Right lobe of liver (tissue), 6 donors: Measurements from ENCODE around the gene TMEM272. TPM values are rescaled to one million over a fixed set of nuclear protein-coding genes. Genes with fewer than 3 reads are reported as not detected.

Experiments used
- ATAC-seq, 4 donors: fragments of 200-7000 bp; cut with Tn5 transposase; one replicate each; pipeline ENCODE4 v1.9.1; 2020; ENCODE audit warnings: mild to moderate bottlenecking in 4 of 4, moderate library complexity in 4 of 4
- DNase-seq, 3 donors: peaks; one replicate each; pipeline ENCODE4 v3.0.0-alpha.2; 2020
- H3K27ac ChIP-seq, 3 donors: fragments of 200-600 bp; one replicate each; pipeline ENCODE4 v1.8.0; 2022
- H3K27me3 ChIP-seq, 2 donors: fragments of 200-600 bp; one replicate each; pipeline ENCODE4 v1.8.0; 2022
- H3K36me3 ChIP-seq, 4 donors: fragments of 200-600 bp; sonication (generic) in 1 of 4; one replicate each; pipeline versions ENCODE4 v1.5.1 to v1.8.0; 2017 to 2022; ENCODE audit warnings: control low read depth in 1 of 4
- H3K4me1 ChIP-seq, 4 donors: fragments of 200-600 bp; sonication (generic) in 1 of 4; one replicate each; pipeline versions ENCODE4 v1.5.1 to v1.8.0; 2017 to 2022; ENCODE audit warnings: control low read depth in 1 of 4
- H3K4me3 ChIP-seq, 3 donors: fragments of 200-600 bp; one replicate each; pipeline ENCODE4 v1.8.0; 2022
- H3K9me3 ChIP-seq, 4 donors: fragments of 200-600 bp; sonication (generic) in 1 of 4; one replicate each; pipeline versions ENCODE4 v1.5.1 to v1.8.0; 2017 to 2022; ENCODE audit warnings: control low read depth in 1 of 4
- POLR2A ChIP-seq: fragments of 450-650 bp; IDR thresholded peaks from one replicate; pipeline ENCODE4 v1.6.1; 2017; ENCODE audit warnings: antibody characterized with exemption, mild to moderate bottlenecking
- WGBS: methylation state at CpG from one replicate; pipeline ENCODE4 v1.1.6; 2018; ENCODE audit warnings: low coverage, low lambda C conversion rate; ENCODE audit not compliant: insufficient coverage; ENCODE audit errors: missing lambda C conversion rate; 5-methylcytosine and 5-hydroxymethylcytosine counted together
- intact Hi-C, 2 donors: fragments of 100-400 bp; cut with DNase I; formaldehyde crosslinking; loops; one replicate each; pipeline versions ENCODE4 v1.11.2 to v1.14.1; 2022
- total RNA-seq, 6 experiments: library from RNA; depleted of rRNA in 2 of 6; stranded (reverse); fragments of >200 nt in 2 of 6; fragmentation: NEBNext Ultra II Directional in 3 of 6; extraction: Animal tissue kit (Norgen Biotek cat#: 25700) in 3 of 6; gene quantifications; one replicate each; pipeline versions ENCODE4 v1.1.0 to v1.2.4, GENCODE V29; 2016 to 2023
- TF ChIP-seq, protein P1 (sequence below), 4 donors: fragments of 200-600 bp in 3 of 4; fragments of 450-650 bp in 1 of 4; IDR thresholded peaks; one replicate each; pipeline versions ENCODE4 v1.5.1 to v1.8.0; 2016 to 2022; ENCODE audit warnings: antibody characterized with exemption in 4 of 4, mild to moderate bottlenecking in 2 of 4
- donor health status: DM: no; HTN: yes; CAD: no.
- donor health status: DM: no; HTN: no; CAD: no.
- donor health status: DM: no; HTN: no; CAD: no.
- donor health status: DM: no; HTN: yes; CAD: no.
- donor health status: DM: no; HTN: yes; CAD: no.

Gene TMEM272
- total RNA-seq, 6 experiments from 2014 or later = 0.06 to 0.53 (median 0.33) TPM; not detected in 1

DNA sequence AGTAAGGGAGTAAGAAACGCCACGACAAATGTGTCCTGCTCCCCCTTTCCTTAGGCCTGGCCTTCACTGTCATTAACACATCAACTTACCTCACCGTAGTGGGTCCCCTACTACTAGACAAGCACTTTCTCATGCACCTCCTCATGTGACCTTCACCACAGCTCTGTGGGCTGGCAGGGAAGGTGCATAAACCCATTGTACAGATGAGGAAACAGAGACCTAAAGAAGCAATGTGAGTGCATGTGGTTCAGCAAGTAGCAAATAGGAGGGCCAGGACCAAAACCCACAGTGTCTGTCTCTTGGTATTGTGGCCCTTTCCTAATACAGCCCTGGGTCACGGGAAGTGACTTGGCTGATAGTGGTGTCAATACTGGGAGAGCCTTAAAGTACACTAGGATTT is 22.1 kb upstream of the TMEM272 start:
- H3K4me1 ChIP-seq = no peaks in the 10 kb centered on the region
- no peak for TF ChIP-seq POLR2A
- TF ChIP-seq, protein P1, sequence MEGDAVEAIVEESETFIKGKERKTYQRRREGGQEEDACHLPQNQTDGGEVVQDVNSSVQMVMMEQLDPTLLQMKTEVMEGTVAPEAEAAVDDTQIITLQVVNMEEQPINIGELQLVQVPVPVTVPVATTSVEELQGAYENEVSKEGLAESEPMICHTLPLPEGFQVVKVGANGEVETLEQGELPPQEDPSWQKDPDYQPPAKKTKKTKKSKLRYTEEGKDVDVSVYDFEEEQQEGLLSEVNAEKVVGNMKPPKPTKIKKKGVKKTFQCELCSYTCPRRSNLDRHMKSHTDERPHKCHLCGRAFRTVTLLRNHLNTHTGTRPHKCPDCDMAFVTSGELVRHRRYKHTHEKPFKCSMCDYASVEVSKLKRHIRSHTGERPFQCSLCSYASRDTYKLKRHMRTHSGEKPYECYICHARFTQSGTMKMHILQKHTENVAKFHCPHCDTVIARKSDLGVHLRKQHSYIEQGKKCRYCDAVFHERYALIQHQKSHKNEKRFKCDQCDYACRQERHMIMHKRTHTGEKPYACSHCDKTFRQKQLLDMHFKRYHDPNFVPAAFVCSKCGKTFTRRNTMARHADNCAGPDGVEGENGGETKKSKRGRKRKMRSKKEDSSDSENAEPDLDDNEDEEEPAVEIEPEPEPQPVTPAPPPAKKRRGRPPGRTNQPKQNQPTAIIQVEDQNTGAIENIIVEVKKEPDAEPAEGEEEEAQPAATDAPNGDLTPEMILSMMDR (IDR thresholded peaks at IDR 0.05) = no peak
- no peak overlapping the region for H3K27ac ChIP-seq
- H3K9me3 ChIP-seq = no peaks in the 10 kb centered on the region
- DNase-seq (no peak), ATAC-seq (no peak)
- 83% methylated on average over 3 of the region's 4 CpGs for WGBS
- H3K36me3 ChIP-seq = no peaks in the 10 kb centered on the region
- intact Hi-C loops = no loop called here
- no peak overlapping the region for H3K4me3 ChIP-seq
- H3K27me3 ChIP-seq = no peaks in the 10 kb centered on the region

DNA sequence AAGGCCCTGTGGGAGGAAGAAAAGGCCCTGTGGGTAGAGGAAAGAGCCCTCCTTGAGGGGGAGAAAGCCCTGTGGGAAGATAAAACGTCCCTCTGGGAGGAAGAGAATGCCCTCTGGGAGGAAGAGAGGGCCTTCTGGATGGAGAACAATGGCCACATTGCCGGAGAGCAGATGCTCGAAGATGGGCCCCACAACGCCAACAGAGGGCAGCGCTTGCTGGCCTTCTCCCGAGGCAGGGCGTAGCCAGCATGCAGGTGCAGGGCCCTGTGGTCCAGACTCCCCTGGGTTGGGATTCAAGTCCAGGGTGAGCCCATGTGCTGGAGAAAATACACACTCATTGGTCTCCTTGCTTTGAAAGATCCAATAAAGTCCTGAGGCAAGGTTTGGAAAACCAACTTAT is 20.9 kb upstream of the TMEM272 start:
- H3K4me3 ChIP-seq = no peak overlapping the region
- TF ChIP-seq, protein P1 (IDR thresholded peaks at IDR 0.05) = no peak
- TF ChIP-seq POLR2A = no peak
- no peaks in the 10 kb centered on the region for H3K9me3 ChIP-seq
- intact Hi-C loops = no loop called here
- H3K4me1 ChIP-seq = no peaks in the 10 kb centered on the region
- ATAC-seq (no peak), DNase-seq (no peak)
- H3K27ac ChIP-seq = no peak overlapping the region
- no peaks in the 10 kb centered on the region for H3K27me3 ChIP-seq
- WGBS = 82% methylated on average over 4 of the region's 7 CpGs
- no peaks in the 10 kb centered on the region for H3K36me3 ChIP-seq

DNA sequence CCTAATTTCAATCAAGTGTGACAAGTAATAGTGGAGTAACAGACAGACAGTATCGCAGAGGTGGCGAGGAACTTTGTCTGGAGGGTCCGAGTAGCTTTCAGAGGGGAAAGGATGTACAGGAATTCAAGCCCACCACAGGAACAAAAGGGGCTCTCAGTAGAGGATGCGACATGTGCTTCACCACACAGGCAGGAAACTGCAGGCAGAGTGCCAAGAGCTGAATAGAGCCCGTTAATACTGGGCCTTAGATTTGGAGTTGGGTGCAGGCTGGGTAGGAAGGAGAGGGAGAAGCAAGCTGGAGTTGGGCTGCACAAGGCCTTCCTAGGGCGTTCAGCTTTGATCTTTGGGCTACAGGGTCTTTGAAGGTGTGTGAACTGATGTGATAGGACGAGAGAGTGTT is 18.0 kb upstream of the TMEM272 start:
- Histone ChIP-seq H3K36me3 (no peaks in the 10 kb centered on the region), H3K9me3 (no peaks in the 10 kb centered on the region), H3K27ac (no peak overlapping the region), H3K4me1 (no peaks in the 10 kb centered on the region), H3K4me3 (no peak overlapping the region), H3K27me3 (no peaks in the 10 kb centered on the region)
- TF ChIP-seq, protein P1 (IDR thresholded peaks at IDR 0.05) = no peak
- no peak for TF ChIP-seq POLR2A
- intact Hi-C loops = no loop called here
- DNase-seq (no peak), ATAC-seq (no peak)
- WGBS = 63% methylated on average over 7 of the region's 7 CpGs

DNA sequence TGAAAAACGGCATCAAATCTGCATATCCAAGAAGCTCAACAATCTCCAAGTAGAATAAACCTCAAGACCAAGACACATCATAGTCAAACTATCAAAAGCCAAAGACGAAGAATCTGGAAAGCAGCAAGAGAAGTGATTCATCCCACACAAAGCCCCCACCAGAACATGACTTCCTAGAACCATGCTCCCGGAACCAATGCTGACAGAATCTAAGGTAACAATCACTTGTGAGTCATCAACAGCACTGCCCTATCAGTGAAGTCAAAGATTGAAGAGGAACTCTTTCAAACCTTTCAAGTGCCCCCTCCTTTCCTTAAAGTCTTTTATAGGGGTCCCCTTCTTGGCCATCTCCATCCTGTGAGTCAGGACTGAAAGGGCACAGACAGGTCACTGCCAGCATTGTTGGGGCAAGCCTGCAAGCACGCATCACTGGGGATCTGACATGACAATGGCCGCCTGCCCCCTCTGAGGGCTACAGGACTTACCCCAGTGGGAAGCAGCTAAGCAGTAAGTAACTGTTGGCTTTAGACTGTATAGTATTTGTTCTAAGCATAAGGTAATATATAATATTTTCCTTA is 16.8 kb upstream of the TMEM272 start, which contains the start of gene CCDC70:
Gene CCDC70 (plus strand): TSS at position 247 of the 578 bp plus-strand sequence. CDS start 3,443 bp downstream, outside the sequence.
- intact Hi-C loops = no loop called here
- ATAC-seq (no peak), DNase-seq (no peak)
- TF ChIP-seq, protein P1 (IDR thresholded peaks at IDR 0.05) = no peak
- no peak for TF ChIP-seq POLR2A
- no peaks in the 10 kb centered on the region for H3K9me3 ChIP-seq
- no peaks in the 10 kb centered on the region for H3K36me3 ChIP-seq
- 81% methylated on average over 5 of the region's 5 CpGs for WGBS
- no peak within 1 kb of the TSS for H3K27ac ChIP-seq
- no peak within 1 kb of the TSS for H3K4me3 ChIP-seq
- no peaks in the 10 kb centered on the region for H3K27me3 ChIP-seq
- no peaks in the 10 kb centered on the region for H3K4me1 ChIP-seq
